Endodermal cell (in vitro differentiated cells): ENCODE data around the gene PPP2R3C. TPM values are rescaled to one million over a fixed set of nuclear protein-coding genes. Genes with fewer than 3 reads are reported as not detected.

Experiments
- DNase-seq: peaks from one replicate; pipeline ENCODE4 v3.0.0-alpha.2; 2017
- H3K27ac ChIP-seq: 2 replicates; pipeline ENCODE4 v1.5.1; 2013; ENCODE audit warnings: mild to moderate bottlenecking, low read depth, low read length, moderate library complexity
- H3K27me3 ChIP-seq: 2 replicates; pipeline ENCODE4 v1.6.1; 2013; ENCODE audit warnings: mild to moderate bottlenecking, low read length, moderate library complexity; ENCODE audit not compliant: insufficient read depth, control insufficient read depth, poor library complexity, severe bottlenecking
- H3K36me3 ChIP-seq: 2 replicates; pipeline ENCODE4 v1.7.0; 2013; ENCODE audit warnings: mild to moderate bottlenecking, low read length, moderate library complexity; ENCODE audit not compliant: control insufficient read depth, insufficient read depth
- H3K4me1 ChIP-seq: one replicate; pipeline ENCODE4 v1.7.0; 2013; ENCODE audit warnings: low read length; ENCODE audit not compliant: control insufficient read depth, insufficient read depth
- H3K4me3 ChIP-seq: 2 replicates; pipeline ENCODE4 v1.5.1; 2013; ENCODE audit warnings: mild to moderate bottlenecking, low read length, moderate library complexity
- H3K9ac ChIP-seq: 2 replicates; pipeline ENCODE4 v1.6.1; 2013; ENCODE audit warnings: mild to moderate bottlenecking, low read length, moderate library complexity; ENCODE audit not compliant: poor library complexity, severe bottlenecking; ENCODE audit errors: extremely low read depth
- H3K9me3 ChIP-seq: 2 replicates; pipeline ENCODE4 v1.6.1; 2013; ENCODE audit warnings: mild to moderate bottlenecking, low read length, moderate library complexity; ENCODE audit not compliant: control insufficient read depth
- H3K27ac Mint-ChIP-seq: 2 replicates; pipeline ENCODE4 v1.8.0; 2020; ENCODE audit warnings: mixed read lengths
- H3K27me3 Mint-ChIP-seq: 2 replicates; pipeline ENCODE4 v1.8.0; 2021; ENCODE audit warnings: mild to moderate bottlenecking, mixed read lengths; ENCODE audit not compliant: insufficient read depth
- H3K36me3 Mint-ChIP-seq: 2 replicates; pipeline ENCODE4 v1.8.0; 2020; ENCODE audit warnings: low read depth, mixed read lengths
- H3K4me1 Mint-ChIP-seq: 2 replicates; pipeline ENCODE4 v1.8.0; 2020; ENCODE audit warnings: mixed read lengths
- H3K4me3 Mint-ChIP-seq: 2 replicates; pipeline ENCODE4 v1.8.0; 2020; ENCODE audit warnings: mild to moderate bottlenecking, moderate library complexity, mixed read lengths
- H3K9me3 Mint-ChIP-seq: 2 replicates; pipeline ENCODE4 v1.8.0; 2020; ENCODE audit warnings: mild to moderate bottlenecking, mixed read lengths
- CTCF ChIP-seq: fragments of 200-600 bp; sonication (generic); conservative IDR thresholded peaks from 2 replicates; pipeline ENCODE4 v1.5.0; 2021; ENCODE audit warnings: antibody characterized with exemption, mild to moderate bottlenecking
- WGBS, 2 experiments: methylation state at CpG; one replicate each; pipeline versions ENCODE4 v1.1.5 to v1.1.7; 2013; ENCODE audit warnings: missing lambda C conversion rate in 2 of 2, mixed read lengths in 1 of 2; ENCODE audit not compliant: insufficient coverage in 1 of 2, insufficient read length in 1 of 2; 5-methylcytosine and 5-hydroxymethylcytosine counted together
- total RNA-seq, 2 donors: library from RNA; stranded (reverse); fragmentation: NEBNext Ultra II Directional in 1 of 2; extraction: Animal tissue kit (Norgen Biotek cat#: 25700) in 1 of 2; gene quantifications; 2 replicates in 1 of 2; 3 replicates in 1 of 2; pipeline ENCODE4 v1.2.1, GENCODE V29; 2021

PPP2R3C gene
- total RNA-seq, 2 donors from 2014 or later: 18.6 to 36.8 TPM

DNA sequence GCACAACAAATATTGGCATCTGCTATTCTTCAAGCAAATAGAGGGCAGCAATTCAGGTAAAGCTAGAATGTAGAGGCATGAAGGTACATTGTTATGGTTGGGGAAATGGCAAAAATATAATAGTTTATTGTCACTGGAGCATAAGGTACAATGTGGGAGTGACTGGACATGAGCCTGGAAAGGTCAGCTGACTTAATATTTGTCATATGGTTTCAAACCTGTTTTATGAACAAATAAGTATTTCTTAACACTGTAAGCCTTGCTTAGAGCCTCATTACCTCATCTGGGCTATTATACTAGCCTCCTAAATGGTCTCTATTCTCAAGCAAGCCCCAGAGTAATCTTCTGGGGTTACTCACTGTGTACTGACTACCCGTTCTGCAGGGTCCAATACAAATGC is 42.0 kb downstream of the PPP2R3C start:
- H3K27ac ChIP-seq: no peak overlapping the region
- Mint-ChIP-seq H3K4me1 (no peaks in the 10 kb centered on the region), H3K9me3 (no peaks in the 10 kb centered on the region), H3K36me3 (peaks cover 53% of the 10 kb centered on the region), H3K27ac (no peak overlapping the region), H3K27me3 (no peaks in the 10 kb centered on the region), H3K4me3 (no peak overlapping the region)
- peaks cover 73% of the 10 kb centered on the region for H3K36me3 ChIP-seq
- peaks cover 6% of the 10 kb centered on the region for H3K9me3 ChIP-seq
- no peaks in the 10 kb centered on the region for H3K4me1 ChIP-seq
- WGBS, 2 experiments: 83 to 100% methylated on average over 1 of the region's 1 CpG
- no peaks in the 10 kb centered on the region for H3K27me3 ChIP-seq
- TF ChIP-seq CTCF: no peak
- H3K9ac ChIP-seq: no peak overlapping the region
- no peak overlapping the region for H3K4me3 ChIP-seq
- no peak for DNase-seq

DNA sequence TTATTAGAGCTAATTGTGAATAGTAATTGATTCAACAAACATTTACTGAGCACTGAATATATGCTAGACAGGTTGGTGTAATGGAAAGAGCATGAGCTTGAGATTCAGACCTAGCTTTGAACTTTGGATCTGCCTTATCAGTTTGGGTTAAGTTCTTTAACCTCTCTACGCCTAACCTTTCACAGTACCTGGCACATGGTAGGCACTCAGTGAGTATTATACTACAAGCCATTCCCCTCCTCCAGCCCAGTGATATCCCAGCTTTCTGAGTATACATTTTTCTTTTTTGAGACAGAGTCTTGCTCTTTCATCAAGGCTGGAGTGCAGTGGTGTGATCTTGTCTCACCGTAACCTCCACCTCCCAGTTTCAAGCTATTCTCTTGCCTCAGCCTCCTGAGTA is 43.7 kb downstream of the PPP2R3C start:
- Histone ChIP-seq H3K4me3 (no peak overlapping the region), H3K27me3 (no peaks in the 10 kb centered on the region), H3K27ac (no peak overlapping the region), H3K36me3 (peaks cover 74% of the 10 kb centered on the region), H3K9me3 (peaks cover 6% of the 10 kb centered on the region), H3K4me1 (no peaks in the 10 kb centered on the region), H3K9ac (no peak overlapping the region)
- peaks cover 44% of the 10 kb centered on the region for H3K36me3 Mint-ChIP-seq
- H3K4me1 Mint-ChIP-seq: no peaks in the 10 kb centered on the region
- TF ChIP-seq CTCF: no peak
- no peak overlapping the region for H3K4me3 Mint-ChIP-seq
- DNase-seq: no peak
- no peaks in the 10 kb centered on the region for H3K9me3 Mint-ChIP-seq
- WGBS, 2 experiments: 97 to 100% methylated on average over 2 of the region's 2 CpGs
- H3K27me3 Mint-ChIP-seq: no peaks in the 10 kb centered on the region
- peak overlapping the region; percentile 18 for H3K27ac Mint-ChIP-seq

DNA sequence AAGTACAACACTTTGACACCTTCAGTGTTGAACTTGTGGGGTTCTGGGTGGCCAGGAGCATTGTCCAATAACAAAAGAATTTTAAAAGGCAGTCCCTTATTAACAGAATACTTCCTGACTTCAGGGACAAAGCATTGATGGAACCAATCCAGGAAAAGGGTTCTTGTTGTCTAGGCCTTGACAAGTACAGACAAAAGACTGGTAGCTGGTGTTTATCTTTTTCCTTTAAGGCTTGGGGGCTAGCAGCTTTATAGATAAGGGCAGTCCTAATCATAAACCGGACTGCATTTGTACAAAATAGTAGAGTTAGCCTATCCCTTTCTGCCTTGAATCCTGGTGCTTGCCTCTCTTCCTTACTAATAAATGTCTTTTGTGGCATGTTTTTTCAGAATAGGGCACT is 48.3 kb downstream of the PPP2R3C start:
- Histone ChIP-seq H3K27ac (no peak overlapping the region), H3K4me3 (no peak overlapping the region), H3K36me3 (peaks cover 58% of the 10 kb centered on the region), H3K9me3 (peaks cover 12% of the 10 kb centered on the region), H3K9ac (no peak overlapping the region), H3K4me1 (no peaks in the 10 kb centered on the region), H3K27me3 (no peaks in the 10 kb centered on the region)
- Mint-ChIP-seq H3K36me3 (peaks cover 56% of the 10 kb centered on the region), H3K27ac (peak overlapping the region; percentile 17), H3K4me3 (no peak overlapping the region), H3K9me3 (peaks cover 1% of the 10 kb centered on the region), H3K27me3 (no peaks in the 10 kb centered on the region), H3K4me1 (no peaks in the 10 kb centered on the region)
- 88 to 94% methylated on average over 1 of the region's 1 CpG for WGBS, 2 experiments
- DNase-seq: no peak
- no peak for TF ChIP-seq CTCF
